DOHH2 (cell line): Measurements from ENCODE around the gene UVSSA.

Source experiments
- H3F3A ChIP-seq: fragments of 200-600 bp; sonication (generic), shearing (Covaris generic); 2 replicates; pipeline ENCODE4 v1.6.0; 2016; ENCODE audit warnings: antibody characterized with exemption, mild to moderate bottlenecking; ENCODE audit not compliant: control insufficient read depth, insufficient read depth
- H3K27ac ChIP-seq: fragments of 200-600 bp; sonication (generic); 2 replicates; pipeline ENCODE4 v1.5.1; 2014; ENCODE audit warnings: low read depth, mild to moderate bottlenecking, low read length, moderate library complexity
- H3K27me3 ChIP-seq: fragments of 200-600 bp; sonication (generic); 2 replicates; pipeline ENCODE4 v1.6.1; 2014; ENCODE audit warnings: mild to moderate bottlenecking, low read length, mixed read lengths; ENCODE audit not compliant: control insufficient read depth
- H3K36me3 ChIP-seq: fragments of 200-600 bp; sonication (generic); 2 replicates; pipeline ENCODE4 v1.6.1; 2014; ENCODE audit warnings: mild to moderate bottlenecking, low read length, moderate library complexity, mixed read lengths; ENCODE audit not compliant: control insufficient read depth
- H3K4me1 ChIP-seq: fragments of 200-600 bp; sonication (generic); 2 replicates; pipeline ENCODE4 v1.6.1; 2014; ENCODE audit warnings: mild to moderate bottlenecking, low read length, mixed read lengths; ENCODE audit not compliant: control insufficient read depth
- H3K4me2 ChIP-seq: fragments of 200-600 bp; sonication (generic); 2 replicates; pipeline ENCODE4 v1.6.0; 2014; ENCODE audit warnings: mild to moderate bottlenecking, low read length, moderate library complexity
- H3K4me3 ChIP-seq: fragments of 200-600 bp; sonication (generic); 2 replicates; pipeline ENCODE4 v1.5.1; 2014; ENCODE audit warnings: mild to moderate bottlenecking, low read length, mixed read lengths
- H3K79me2 ChIP-seq: fragments of 200-600 bp; sonication (generic); 2 replicates; pipeline ENCODE4 v1.6.1; 2014; ENCODE audit warnings: mild to moderate bottlenecking, low read length, mixed read lengths; ENCODE audit not compliant: control insufficient read depth
- H3K9me2 ChIP-seq: fragments of 200-600 bp; sonication (generic); replicated peaks from 2 replicates; pipeline ENCODE4 v1.6.1; 2014; ENCODE audit warnings: mild to moderate bottlenecking, low read length, mixed read lengths; ENCODE audit not compliant: control insufficient read depth
- H3K9me3 ChIP-seq: fragments of 200-600 bp; sonication (generic); 2 replicates; pipeline ENCODE4 v1.6.1; 2014; ENCODE audit warnings: antibody characterized with exemption, low read length, mixed read lengths; ENCODE audit not compliant: control insufficient read depth, insufficient read depth
- H4K20me1 ChIP-seq: fragments of 200-600 bp; sonication (generic); 2 replicates; pipeline ENCODE4 v1.6.0; 2014; ENCODE audit warnings: low read depth, mild to moderate bottlenecking, antibody characterized with exemption, low read length, moderate library complexity; ENCODE audit not compliant: control insufficient read depth, insufficient read depth
- EZH2phosphoT487 ChIP-seq: fragments of 200-600 bp; sonication (generic); IDR thresholded peaks from 2 replicates; pipeline ENCODE4 v1.6.1; 2017; ENCODE audit warnings: borderline replicate concordance, mild to moderate bottlenecking, antibody characterized with exemption, low read length, moderate library complexity, mixed read lengths
- TF ChIP-seq, protein P1 (sequence below): fragments of 200-600 bp; sonication (generic); IDR thresholded peaks from one replicate; pipeline ENCODE4 v1.5.1; 2014; ENCODE audit warnings: antibody characterized with exemption, mild to moderate bottlenecking, low read depth, low read length; ENCODE audit not compliant: poor library complexity, severe bottlenecking

Gene UVSSA

DNA sequence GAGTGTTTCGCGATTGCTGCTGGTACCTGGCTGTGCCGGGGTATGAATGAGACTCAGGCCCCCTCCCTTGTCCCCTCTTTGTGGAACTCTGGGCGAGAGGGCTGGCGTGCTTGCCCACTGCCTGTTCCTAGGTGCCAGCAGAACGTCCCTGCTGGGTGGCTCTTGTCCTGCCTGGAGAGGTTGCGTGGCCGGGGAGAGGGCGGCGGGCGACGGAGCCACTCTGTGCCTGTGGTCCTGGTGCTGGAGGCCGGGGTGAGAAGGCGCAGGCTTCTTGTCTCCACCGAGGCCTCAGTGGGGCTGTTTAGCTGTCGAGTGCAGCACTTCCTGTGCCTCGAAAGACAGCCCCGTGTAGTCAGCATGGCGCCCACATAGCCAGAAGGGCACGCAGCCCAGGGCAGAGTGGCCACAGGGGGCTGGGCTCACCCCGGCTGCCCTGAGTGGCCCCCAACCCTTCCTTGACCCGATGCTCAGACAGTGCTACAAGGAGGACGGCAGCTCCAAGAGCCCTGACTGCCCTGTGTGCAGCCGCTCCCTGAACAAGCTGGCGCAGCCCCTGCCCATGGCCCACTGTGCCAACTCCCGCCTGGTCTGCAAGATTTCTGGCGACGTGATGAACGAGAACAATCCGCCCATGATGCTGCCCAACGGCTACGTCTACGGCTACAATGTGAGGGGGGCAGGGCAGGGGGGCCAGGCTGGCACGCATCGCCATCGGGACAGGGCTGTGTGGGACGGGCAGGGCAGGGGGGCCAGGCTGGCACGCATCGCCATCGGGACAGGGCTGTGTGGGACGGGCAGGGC is 8.9 kb upstream of the UVSSA start:
- H3K79me2 ChIP-seq: no peaks in the 10 kb centered on the region
- no peaks in the 10 kb centered on the region for H3K9me3 ChIP-seq
- H3K4me1 ChIP-seq: no peaks in the 10 kb centered on the region
- H3K9me2 ChIP-seq: no peaks in the 10 kb centered on the region
- no peak overlapping the region for H3K4me2 ChIP-seq
- H4K20me1 ChIP-seq: no peaks in the 10 kb centered on the region; the same call in 1 of the 2 replicates
- no peak overlapping the region for H3K27ac ChIP-seq
- no peaks in the 10 kb centered on the region for H3F3A ChIP-seq
- H3K36me3 ChIP-seq: peaks cover 52% of the 10 kb centered on the region
- TF ChIP-seq, protein P1, sequence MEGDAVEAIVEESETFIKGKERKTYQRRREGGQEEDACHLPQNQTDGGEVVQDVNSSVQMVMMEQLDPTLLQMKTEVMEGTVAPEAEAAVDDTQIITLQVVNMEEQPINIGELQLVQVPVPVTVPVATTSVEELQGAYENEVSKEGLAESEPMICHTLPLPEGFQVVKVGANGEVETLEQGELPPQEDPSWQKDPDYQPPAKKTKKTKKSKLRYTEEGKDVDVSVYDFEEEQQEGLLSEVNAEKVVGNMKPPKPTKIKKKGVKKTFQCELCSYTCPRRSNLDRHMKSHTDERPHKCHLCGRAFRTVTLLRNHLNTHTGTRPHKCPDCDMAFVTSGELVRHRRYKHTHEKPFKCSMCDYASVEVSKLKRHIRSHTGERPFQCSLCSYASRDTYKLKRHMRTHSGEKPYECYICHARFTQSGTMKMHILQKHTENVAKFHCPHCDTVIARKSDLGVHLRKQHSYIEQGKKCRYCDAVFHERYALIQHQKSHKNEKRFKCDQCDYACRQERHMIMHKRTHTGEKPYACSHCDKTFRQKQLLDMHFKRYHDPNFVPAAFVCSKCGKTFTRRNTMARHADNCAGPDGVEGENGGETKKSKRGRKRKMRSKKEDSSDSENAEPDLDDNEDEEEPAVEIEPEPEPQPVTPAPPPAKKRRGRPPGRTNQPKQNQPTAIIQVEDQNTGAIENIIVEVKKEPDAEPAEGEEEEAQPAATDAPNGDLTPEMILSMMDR: no peak
- TF ChIP-seq EZH2phosphoT487: no peak
- no peak overlapping the region for H3K4me3 ChIP-seq
- H3K27me3 ChIP-seq: no peaks in the 10 kb centered on the region

DNA sequence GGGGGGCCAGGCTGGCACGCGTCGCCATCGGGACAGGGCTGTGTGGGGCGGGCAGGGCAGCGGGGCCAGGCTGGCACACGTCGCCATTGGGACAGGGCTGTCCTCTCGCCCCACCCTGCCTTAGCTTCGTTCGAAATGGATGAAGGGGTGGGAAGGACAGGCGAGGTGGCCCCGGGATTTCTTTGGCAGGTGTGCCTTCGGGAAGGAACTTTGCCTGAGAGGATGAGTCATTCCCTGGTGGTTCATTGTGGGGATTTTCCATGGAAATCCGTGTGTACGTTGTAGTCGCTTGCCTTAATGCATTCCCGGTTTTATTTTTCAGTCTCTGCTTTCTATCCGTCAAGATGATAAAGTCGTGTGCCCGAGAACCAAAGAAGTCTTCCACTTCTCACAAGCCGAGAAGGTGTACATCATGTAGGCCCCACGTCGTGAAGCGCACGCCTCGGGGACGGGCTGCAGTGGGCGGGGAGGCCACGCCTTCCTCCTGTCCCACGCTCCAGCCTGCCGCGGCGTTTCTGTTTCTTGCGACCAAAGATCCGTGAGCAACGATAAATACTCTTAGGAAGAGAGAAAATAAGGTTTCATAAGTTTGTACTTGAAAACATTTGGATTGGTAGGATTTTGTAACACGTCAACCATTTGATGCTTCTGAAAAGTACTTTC is 8.1 kb upstream of the UVSSA start:
- H3K27ac ChIP-seq: no peak overlapping the region
- H4K20me1 ChIP-seq: no peaks in the 10 kb centered on the region; the same call in 1 of the 2 replicates
- no peaks in the 10 kb centered on the region for H3K9me2 ChIP-seq
- H3F3A ChIP-seq: peaks cover 3% of the 10 kb centered on the region; the same call in 1 of the 2 replicates
- H3K4me2 ChIP-seq: no peak overlapping the region
- H3K9me3 ChIP-seq: no peaks in the 10 kb centered on the region
- no peaks in the 10 kb centered on the region for H3K4me1 ChIP-seq
- H3K36me3 ChIP-seq: peaks cover 52% of the 10 kb centered on the region
- no peaks in the 10 kb centered on the region for H3K27me3 ChIP-seq
- H3K4me3 ChIP-seq: no peak overlapping the region
- TF ChIP-seq, protein P1: no peak
- TF ChIP-seq EZH2phosphoT487: no peak
- no peaks in the 10 kb centered on the region for H3K79me2 ChIP-seq

DNA sequence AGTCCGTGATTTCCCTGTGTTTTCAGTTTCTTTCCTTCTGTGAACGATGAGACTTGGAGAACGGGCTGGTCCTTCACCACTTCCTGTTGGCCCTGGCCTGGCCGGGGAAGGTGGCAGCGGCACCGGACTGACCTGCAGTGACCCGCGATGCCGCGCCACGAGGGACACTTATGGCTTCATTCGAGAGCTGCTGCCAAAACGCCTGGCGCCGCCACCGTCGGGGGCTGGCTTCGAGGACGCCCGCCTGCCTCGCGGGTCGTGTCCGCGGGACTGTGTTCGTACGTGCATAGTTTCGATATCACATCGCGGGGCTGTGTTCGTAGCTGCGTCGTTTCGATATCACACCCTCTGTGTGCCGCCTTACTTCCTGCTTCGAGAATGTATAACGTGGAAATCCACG is 7.5 kb upstream of the UVSSA start:
- Histone ChIP-seq H3K4me1 (no peaks in the 10 kb centered on the region), H3K27ac (no peak overlapping the region), H3K79me2 (no peaks in the 10 kb centered on the region), H3K9me2 (no peaks in the 10 kb centered on the region), H3K27me3 (no peaks in the 10 kb centered on the region), H4K20me1 (no peaks in the 10 kb centered on the region; the same call in 1 of the 2 replicates), H3K4me3 (no peak overlapping the region), H3K9me3 (no peaks in the 10 kb centered on the region), H3K36me3 (peaks cover 50% of the 10 kb centered on the region), H3F3A (peaks cover 4% of the 10 kb centered on the region; the same call in 1 of the 2 replicates), H3K4me2 (no peak overlapping the region)
- no peak for TF ChIP-seq EZH2phosphoT487
- TF ChIP-seq, protein P1: no peak
